HG03342 (cell line): Measurements from ENCODE around the gene RSPH9.
"Not testable (repeated sequence)": the region's sequence is repeated elsewhere in the genome, so short reads cannot be mapped to it uniquely, and the experiment has no call there.

ENCODE experiments used
- ATAC-seq: cut with Tn5 transposase; IDR thresholded peaks from one replicate; pipeline ENCODE4 v1.9.1; 2021; ENCODE audit warnings: mild to moderate bottlenecking, moderate library complexity; ENCODE audit not compliant: unreplicated experiment

RSPH9 gene

GRCh38 chr6:43682724-43683429, 38.0 kb downstream of the RSPH9 start:
- no peak for ATAC-seq

DNA sequence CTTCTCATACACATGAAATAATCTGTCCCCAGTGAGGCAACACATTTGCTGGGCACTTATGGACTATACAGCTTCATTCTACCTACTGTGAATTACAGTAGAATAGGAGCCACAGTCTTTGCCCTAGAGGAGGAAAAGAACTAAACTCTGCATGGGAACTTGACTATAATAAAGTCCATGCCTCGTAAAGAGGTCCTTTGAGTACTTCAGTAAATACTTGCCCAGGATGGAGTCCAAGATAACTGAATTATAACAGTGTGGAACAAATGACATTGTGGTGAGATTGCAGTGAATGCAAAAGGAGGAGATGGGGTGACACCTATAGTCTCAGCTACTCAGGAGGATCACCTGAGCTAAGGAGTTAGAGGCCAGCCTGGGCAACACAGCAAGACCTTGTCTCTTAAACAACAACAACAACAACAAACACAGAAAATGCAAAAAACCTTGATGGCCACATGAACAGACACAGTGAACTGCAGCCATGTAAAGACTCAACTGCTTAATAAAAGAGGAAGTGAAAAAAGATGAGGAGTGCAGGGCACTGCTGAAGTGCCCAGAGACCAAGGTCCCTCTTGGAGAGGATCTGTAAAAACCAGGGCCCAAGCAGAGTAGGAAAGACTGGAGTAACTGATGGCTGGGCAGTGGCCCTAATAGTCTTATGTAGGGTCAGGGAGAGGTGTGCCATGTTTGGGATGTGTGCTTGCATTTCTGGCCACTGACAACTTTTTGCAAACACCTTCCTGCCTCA, 39.0 kb downstream of the RSPH9 start:
- ATAC-seq, result peak; percentile 48

DNA sequence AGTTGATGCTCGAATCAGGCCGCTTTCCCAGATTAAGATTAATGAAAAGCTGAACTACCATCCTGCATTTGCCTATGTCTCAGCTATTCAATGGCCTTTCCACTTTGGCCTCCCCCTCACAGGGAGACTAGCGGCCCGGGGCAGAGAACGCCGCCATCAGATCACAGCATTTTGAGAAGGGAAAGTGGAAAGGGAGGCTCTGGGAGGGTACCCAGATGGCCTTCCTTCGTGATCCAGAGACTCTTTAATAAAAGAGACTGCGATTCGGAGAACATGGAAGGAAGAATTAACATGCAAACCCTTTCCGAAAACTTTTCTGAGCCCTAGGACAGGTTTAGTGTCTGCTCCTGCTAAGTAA, 42.2 kb downstream of the RSPH9 start:
- ATAC-seq, result no peak

GRCh38 chr6:43687437-43688347, 42.9 kb downstream of the RSPH9 start, which contains the start of gene MRPS18A:
Gene MRPS18A, minus strand, starts transcription at chr6:43687791. Its CDS starts 12 bp downstream, at chr6:43687779.
- peak; percentile 93 for ATAC-seq

DNA sequence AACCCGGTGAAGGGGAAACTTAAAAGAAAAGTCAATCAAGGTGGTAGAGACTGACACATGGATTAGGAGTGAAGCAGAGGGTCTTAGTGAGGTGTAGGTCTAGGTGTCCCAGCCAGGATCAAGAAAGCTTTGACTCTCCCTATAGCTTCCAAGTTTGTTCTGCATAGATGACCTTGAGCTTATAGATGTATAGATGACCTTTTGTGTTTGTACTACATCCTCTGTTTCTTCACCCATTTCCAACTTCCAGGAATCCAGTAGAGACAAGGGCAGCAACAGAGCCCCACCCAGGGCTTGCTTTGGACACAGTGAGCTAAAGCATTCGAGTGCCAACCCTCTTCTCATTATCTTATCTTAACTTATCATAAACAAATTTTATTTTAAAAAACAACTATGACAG, 44.6 kb downstream of the RSPH9 start:
- no peak for ATAC-seq

GRCh38 chr6:43695215-43695966, 50.6 kb downstream of the RSPH9 start:
- no peak for ATAC-seq

- ATAC-seq, result no peak
Measured at GRCh38 chr6:43695967-43696291, 51.1 kb downstream of the RSPH9 start.

DNA sequence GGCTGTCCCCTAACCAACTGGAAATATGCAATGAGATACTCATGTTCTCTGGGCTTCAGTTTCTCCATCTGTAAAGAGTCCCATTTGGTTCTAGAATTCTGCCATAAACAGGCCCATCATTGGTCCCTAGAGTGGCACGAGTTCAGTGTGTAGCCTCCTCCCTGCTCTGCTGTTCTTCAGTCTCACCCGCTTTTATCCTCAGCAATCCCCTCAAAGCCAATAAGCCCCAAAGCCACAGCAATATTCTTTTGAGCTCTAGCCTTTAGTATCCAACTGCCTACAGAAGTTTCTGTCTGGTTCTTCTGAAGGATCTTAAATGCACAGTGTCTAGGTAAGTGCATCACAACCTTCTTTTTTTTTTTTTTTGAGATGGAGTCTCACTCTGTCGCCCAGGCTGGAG, 52.6 kb downstream of the RSPH9 start:
- no peak for ATAC-seq

- no peak for ATAC-seq
Measured at GRCh38 chr6:43698584-43699349, 53.9 kb downstream of the RSPH9 start.

GRCh38 chr6:43699564-43700186, 54.8 kb downstream of the RSPH9 start:
- ATAC-seq, result no peak

- ATAC-seq, result not testable (repeated sequence)
Measured at GRCh38 chr6:43700939-43701560, 56.2 kb downstream of the RSPH9 start.

DNA sequence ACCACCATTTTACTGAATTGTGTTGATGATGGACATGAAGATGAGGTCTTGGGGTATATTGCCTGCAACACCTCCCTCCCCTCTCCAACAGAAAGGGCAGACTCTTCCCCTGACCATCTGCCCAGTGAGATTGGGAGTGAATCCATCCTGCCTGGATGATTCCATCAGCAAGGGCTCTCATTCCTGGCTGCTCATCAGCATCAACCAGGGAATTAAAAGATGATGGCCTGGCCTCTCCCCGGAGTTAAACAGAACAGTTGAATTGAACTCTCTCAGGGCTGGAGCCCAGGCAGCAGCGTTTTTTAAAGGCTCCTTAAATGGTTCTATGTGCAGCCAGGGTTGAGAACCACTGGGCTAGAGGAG, 57.3 kb downstream of the RSPH9 start:
- ATAC-seq, result no peak

DNA sequence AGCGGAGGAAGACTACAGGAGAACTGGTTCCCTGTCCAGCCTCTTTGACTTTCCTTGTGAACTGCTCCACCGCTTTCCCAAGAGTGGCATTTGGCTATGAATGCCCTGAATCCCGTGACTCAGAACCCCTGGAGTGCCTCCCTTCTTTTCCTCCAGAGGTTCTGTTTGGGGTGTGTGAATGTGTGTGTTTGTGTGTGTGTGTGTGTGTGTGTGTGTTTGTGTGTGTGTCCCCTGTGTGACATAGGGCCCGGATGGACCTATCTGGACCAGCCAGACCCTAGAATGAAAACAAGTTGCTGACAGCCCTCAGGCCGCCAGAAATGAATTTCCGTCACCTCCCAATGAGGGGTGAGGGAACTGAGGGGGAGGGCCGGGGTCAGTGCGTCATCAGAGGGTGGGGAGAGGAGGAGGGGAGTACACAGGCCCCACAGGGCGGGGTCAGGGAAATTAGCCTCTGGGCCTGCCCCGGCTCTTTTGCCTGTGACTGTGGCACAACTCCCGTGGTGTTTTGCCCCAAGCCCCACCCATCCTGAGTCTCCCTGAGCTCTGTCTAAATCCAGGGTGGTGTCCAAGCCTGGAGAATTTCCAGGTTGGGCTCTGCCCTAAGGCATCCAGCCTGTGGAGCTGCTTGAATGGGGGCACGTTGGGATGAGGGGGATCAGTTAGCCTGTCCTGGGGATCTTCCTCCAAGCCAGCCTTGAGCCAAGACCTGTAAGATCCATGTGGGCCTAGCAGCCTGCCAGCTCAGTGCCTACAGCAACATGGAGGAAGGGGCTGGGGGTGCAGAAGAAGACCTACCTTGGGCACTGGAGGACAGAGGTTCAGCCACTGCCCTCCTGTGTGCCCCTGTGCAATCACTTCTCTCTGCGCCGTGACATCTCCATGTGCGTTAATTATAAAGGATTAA, 58.0 kb downstream of the RSPH9 start:
- no peak for ATAC-seq

- ATAC-seq, result no peak
Measured at GRCh38 chr6:43703512-43704429, 58.9 kb downstream of the RSPH9 start.

DNA sequence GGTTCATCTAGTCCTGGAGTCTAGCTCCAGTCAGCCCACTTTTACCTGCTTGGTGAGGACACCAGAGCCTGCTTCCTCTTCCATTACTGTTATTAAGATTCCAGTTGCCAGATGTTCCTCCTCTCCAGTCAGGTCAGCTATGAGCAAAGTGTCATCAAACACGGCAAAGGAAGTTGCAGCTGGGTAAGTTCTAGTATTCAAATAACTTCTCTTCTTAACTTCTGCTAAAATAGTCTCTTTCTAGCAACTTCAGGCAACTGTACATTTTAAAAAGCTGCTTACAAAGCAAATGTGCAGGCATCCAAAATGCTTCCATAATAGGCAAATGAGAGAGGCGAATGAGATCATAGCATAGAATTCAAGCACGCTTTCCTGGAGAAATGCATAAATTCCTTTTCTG, 61.2 kb downstream of the RSPH9 start:
- ATAC-seq, result no peak

- ATAC-seq, result no peak
Measured at GRCh38 chr6:43706788-43707187, 62.0 kb downstream of the RSPH9 start.

DNA sequence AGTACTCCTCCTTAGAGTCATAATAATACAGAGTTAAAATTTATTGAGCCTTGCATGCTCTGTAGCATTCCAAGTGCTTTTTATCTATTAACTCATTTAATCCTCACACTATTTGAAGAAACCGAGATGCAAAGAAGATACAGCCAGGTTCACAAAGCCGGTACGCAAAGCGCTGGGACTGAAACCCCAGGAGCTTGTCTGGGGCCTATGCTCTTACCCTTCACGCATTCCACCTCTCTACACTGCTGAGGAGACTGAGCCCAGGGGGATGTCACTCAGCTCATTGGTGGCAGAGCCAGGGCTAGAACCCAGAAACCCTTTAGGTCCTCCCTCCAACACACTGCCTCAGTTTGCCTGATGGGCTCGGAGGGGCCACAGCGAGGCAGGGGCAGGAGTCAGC, 62.4 kb downstream of the RSPH9 start:
- ATAC-seq, result no peak
